Stimulated activated CD4-positive, alpha-beta T cell treated with anti-CD3 and anti-CD28 coated beads, Interleukin-15, amount 100 ng/mL, for 1 hour (primary cell): ENCODE data around the gene MOCS2.
"Not testable (repeated sequence)": the region's sequence is repeated elsewhere in the genome, so short reads cannot be mapped to it uniquely, and the experiment has no call there.

Experiments used
- DNase-seq, 2 donors: peaks; one replicate each; pipeline ENCODE4 v3.0.0-alpha.2; 2020; ENCODE audit warnings: low read depth in 1 of 2, low spot score in 1 of 2

Gene MOCS2, protein sequence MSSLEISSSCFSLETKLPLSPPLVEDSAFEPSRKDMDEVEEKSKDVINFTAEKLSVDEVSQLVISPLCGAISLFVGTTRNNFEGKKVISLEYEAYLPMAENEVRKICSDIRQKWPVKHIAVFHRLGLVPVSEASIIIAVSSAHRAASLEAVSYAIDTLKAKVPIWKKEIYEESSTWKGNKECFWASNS

DNA sequence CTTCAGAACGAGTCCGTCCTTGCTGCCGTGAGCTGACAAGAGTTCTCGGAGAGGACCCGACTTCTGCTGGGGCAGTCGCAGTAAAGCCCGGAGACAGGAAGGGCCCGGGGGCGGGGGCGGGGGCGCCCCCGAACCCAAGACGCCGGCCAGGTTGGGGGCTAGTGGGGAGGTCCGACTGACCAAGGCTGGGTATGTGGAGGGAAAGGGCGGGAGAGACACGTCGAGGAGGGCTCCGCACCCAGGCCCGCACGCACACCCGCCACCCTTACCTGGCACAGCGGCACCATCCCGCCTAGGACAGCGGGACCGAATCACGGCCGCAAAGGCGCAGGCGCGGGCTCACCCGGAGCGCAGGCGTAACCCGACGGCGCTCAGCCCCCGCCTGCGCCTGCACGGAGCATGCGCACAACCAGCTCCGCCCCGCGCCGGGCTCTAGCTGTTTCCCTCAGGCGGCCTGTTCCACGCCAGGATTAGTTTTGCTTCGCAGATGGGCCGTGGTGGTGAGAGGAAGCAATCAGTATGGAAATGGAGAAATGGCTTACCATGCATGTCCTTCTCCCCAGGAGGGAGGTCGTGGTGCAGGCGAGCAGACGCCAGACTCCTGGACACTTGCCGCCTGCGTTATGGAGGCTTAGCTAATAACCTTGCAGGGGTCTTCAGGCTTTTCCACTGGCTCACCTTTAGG, at the start of gene MOCS2:
MOCS2 (minus strand) TSS at position 315 of the 685 bp plus-strand sequence. CDS start 2,583 bp downstream, outside the sequence.
- peak; percentile 80 to 86 for DNase-seq

GRCh38 chr5:53151713-53152458, 42.3 kb upstream of the MOCS2 start:
- no peak for DNase-seq

DNA sequence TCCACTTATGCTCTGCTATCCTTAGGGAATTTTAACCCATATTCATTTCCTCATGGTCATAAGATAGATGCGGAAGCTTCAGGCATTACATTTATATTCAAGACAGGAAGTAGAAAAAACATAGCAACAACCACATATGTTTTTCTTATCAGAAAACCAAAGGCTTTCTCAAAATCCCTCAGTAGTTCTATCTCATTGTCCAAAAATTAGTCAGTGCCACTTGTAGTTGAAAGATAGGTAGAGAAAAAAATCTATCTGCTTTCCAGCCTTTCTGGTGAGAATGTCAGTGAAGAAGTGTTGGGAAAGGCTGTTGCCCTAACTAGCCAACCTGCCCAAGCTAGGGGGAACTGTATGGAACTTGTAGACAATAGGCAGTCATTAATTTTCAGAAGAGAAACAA, 23.5 kb upstream of the MOCS2 start:
- no peak for DNase-seq

GRCh38 chr5:53130266-53130665, 20.7 kb upstream of the MOCS2 start:
- DNase-seq, result no peak

GRCh38 chr5:53128481-53128880, 18.9 kb upstream of the MOCS2 start:
- no peak for DNase-seq

- DNase-seq, result no peak
Observed at GRCh38 chr5:53127107-53127506, 17.6 kb upstream of the MOCS2 start.

- DNase-seq, result no peak
Observed at GRCh38 chr5:53126521-53126920, 17.0 kb upstream of the MOCS2 start.

- DNase-seq, result no peak
Observed at GRCh38 chr5:53123702-53124101, 14.1 kb upstream of the MOCS2 start.

- DNase-seq, result no peak
Observed at GRCh38 chr5:53120165-53120564, 10.6 kb upstream of the MOCS2 start.

DNA sequence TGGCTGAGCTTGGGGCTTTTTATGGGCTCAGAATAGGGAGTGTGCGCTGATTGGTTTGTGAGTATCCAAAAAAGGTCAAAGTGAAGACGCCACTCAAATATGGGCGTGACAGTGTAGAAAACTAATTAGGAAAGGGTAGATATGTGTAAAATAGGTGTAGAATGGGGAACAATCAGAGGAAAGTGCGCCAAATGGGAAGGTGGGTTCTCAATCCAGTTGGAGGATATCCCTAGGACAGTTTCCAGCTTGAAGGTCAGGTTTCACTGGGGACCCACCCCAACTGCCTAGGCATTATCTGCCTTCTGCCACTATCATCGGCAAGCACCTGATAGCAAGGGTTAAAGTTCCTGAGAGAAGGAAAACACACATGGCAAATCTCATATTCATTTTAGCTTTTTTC, 9.3 kb upstream of the MOCS2 start:
- DNase-seq, result no peak

- DNase-seq, result no peak
Observed at GRCh38 chr5:53116597-53116996, 7.0 kb upstream of the MOCS2 start.

- no peak for DNase-seq
Observed at GRCh38 chr5:53114988-53115387, 5.4 kb upstream of the MOCS2 start.

- DNase-seq, result no peak
Observed at GRCh38 chr5:53113947-53114346, 4.4 kb upstream of the MOCS2 start.

DNA sequence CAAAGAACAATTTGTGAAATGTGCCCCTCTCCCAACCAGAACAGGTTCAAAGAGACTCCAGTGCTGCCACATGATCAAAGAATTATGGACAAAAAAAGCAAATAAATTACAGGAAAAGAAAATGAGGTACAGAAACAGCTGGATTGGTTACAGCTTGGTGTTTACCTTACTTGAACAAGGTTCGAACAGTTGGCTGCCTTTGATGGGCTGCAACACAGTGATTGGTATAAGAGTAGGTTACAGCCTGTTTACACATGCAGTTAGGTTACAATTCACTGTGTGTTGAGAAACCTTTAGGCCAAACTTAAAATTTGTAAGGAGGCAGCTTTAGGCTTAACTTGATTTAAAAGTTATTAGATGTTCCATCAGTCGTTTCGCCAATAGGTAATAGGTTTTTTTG, 3.4 kb upstream of the MOCS2 start:
- DNase-seq, result no peak

GRCh38 chr5:53112307-53112706, 2.8 kb upstream of the MOCS2 start:
- not testable (repeated sequence) for DNase-seq

GRCh38 chr5:53111139-53111538, 1.6 kb upstream of the MOCS2 start:
- DNase-seq, result no peak

DNA sequence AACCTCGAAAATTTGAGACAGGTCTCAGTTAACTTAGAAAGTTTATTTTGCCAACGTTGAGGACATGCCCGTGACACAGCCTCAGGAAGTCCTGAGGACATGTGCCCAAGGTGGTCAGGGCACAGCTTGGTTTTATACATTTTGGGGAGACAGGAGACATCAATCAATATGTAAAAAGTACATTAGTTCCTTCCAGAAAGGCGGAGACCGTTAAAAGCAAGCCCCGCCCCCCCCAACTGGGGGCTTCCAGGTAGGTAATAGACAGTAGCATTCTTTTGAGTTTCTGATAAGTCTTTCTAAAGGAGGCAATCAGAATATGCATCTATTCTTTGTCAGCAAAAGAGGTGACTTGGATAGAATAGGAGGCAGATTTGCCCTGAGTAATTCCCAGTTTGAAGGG, 599 bp upstream of the MOCS2 start:
- DNase-seq, result no peak

- no peak for DNase-seq
Observed at GRCh38 chr5:53109056-53109442, 508 bp downstream of the MOCS2 start.

- DNase-seq, result no peak
Observed at GRCh38 chr5:53105611-53106300, 3.8 kb downstream of the MOCS2 start.

DNA sequence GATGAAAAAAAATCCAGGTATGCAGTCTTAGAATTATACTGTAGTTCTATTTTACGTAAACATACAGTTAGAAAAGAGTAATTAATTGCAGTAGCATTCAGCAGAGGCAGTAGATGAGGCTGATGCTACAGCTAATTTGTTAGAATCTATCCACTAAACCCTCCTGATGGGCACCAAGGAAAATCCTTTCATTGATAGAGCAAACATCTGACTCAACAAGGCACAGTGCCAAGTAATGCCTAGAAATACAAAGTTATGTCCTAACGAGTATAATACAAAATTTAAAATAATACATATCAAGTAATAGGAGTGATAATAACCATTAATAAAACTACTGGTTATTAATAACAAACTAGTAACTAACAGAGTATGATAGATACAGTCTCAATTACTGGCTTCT, 9.0 kb downstream of the MOCS2 start:
- DNase-seq, result no peak

GRCh38 chr5:53099546-53099945, 10.0 kb downstream of the MOCS2 start:
- DNase-seq, result no peak
